HEK293T (cell line): ENCODE data around the gene SLC22A2.

Source experiments
- ELF4 ChIP-seq: fragments of 450-650 bp; IDR thresholded peaks from 2 replicates; pipeline ENCODE4 v1.6.1; 2017; ENCODE audit warnings: antibody characterized with exemption
- FOXM1 ChIP-seq: fragments of 450-650 bp; IDR thresholded peaks from 2 replicates; pipeline ENCODE4 v1.6.1; 2017; ENCODE audit warnings: mild to moderate bottlenecking, borderline replicate concordance
- HDGF ChIP-seq: fragments of 450-650 bp; IDR thresholded peaks from 2 replicates; pipeline ENCODE4 v1.6.1; 2017; ENCODE audit warnings: antibody characterized with exemption, borderline replicate concordance
- NFRKB ChIP-seq: fragments of 450-650 bp; IDR thresholded peaks from 2 replicates; pipeline ENCODE4 v1.6.1; 2016; ENCODE audit warnings: mild to moderate bottlenecking, moderate library complexity
- SP1 ChIP-seq: fragments of 450-650 bp; IDR thresholded peaks from 2 replicates; pipeline ENCODE4 v1.6.1; 2017
- SUZ12 ChIP-seq: fragments of 450-650 bp; IDR thresholded peaks from 2 replicates; pipeline ENCODE4 v1.6.1; 2016; ENCODE audit warnings: mild to moderate bottlenecking

GRCh38 chr6:160190081-160190480, 68.5 kb downstream of the SLC22A2 start:
- TF ChIP-seq SP1 = no peak
- no peak for TF ChIP-seq SUZ12
- TF ChIP-seq ELF4 = no peak
- no peak for TF ChIP-seq NFRKB
- TF ChIP-seq FOXM1 = no peak
- no peak for TF ChIP-seq HDGF
